ENCODE measurements around the gene ANO6.
"Not testable (repeated sequence)": the region's sequence is repeated elsewhere in the genome, so short reads cannot be mapped to it uniquely, and the experiment has no call there.

The ANO6 gene

GRCh38 chr12:45244561-45245343 is 28.9 kb downstream of the ANO6 start:
- no peak for DNase-seq

GRCh38 chr12:45246236-45246635 is 30.3 kb downstream of the ANO6 start:
- DNase-seq, result no peak

- DNase-seq, result no peak
These were observed 31.7 kb downstream of the ANO6 start for GRCh38 chr12:45247589-45247988.

- DNase-seq, result no peak
These were observed 32.2 kb downstream of the ANO6 start for GRCh38 chr12:45248095-45248494.

GRCh38 chr12:45254254-45254653 is 38.4 kb downstream of the ANO6 start:
- no peak for DNase-seq

GRCh38 chr12:45256721-45257120 is 40.8 kb downstream of the ANO6 start:
- DNase-seq, result no peak

GRCh38 chr12:45257185-45257930 is 41.5 kb downstream of the ANO6 start:
- DNase-seq, result no peak

- peak; percentile 31 for DNase-seq
These were observed 43.8 kb downstream of the ANO6 start for GRCh38 chr12:45259675-45260074.

GRCh38 chr12:45260104-45260815 is 44.4 kb downstream of the ANO6 start:
- DNase-seq, result no peak

GRCh38 chr12:45260854-45261253 is 45.0 kb downstream of the ANO6 start:
- DNase-seq, result no peak

- not testable (repeated sequence) for DNase-seq
These were observed 46.3 kb downstream of the ANO6 start for GRCh38 chr12:45262185-45262584.

- no peak for DNase-seq
These were observed 47.7 kb downstream of the ANO6 start for GRCh38 chr12:45263587-45263986.

- peak; percentile 10 for DNase-seq
These were observed 52.9 kb downstream of the ANO6 start for GRCh38 chr12:45268672-45269411.

GRCh38 chr12:45269412-45269751 is 53.5 kb downstream of the ANO6 start:
- no peak for DNase-seq

GRCh38 chr12:45270951-45271350 is 55.1 kb downstream of the ANO6 start:
- no peak for DNase-seq

GRCh38 chr12:45273717-45274271 is 57.9 kb downstream of the ANO6 start:
- DNase-seq, result no peak

- DNase-seq, result no peak
These were observed 60.4 kb downstream of the ANO6 start for GRCh38 chr12:45276154-45276755.

GRCh38 chr12:45278447-45278846 is 62.6 kb downstream of the ANO6 start:
- no peak for DNase-seq

GRCh38 chr12:45279931-45280830 is 64.3 kb downstream of the ANO6 start:
- no peak for DNase-seq

GRCh38 chr12:45281994-45282393 is 66.1 kb downstream of the ANO6 start:
- DNase-seq, result no peak

- no peak for DNase-seq
These were observed 66.5 kb downstream of the ANO6 start for GRCh38 chr12:45282411-45282810.
